ENCODE data around the gene GTPBP2.

GTPBP2 gene

DNA sequence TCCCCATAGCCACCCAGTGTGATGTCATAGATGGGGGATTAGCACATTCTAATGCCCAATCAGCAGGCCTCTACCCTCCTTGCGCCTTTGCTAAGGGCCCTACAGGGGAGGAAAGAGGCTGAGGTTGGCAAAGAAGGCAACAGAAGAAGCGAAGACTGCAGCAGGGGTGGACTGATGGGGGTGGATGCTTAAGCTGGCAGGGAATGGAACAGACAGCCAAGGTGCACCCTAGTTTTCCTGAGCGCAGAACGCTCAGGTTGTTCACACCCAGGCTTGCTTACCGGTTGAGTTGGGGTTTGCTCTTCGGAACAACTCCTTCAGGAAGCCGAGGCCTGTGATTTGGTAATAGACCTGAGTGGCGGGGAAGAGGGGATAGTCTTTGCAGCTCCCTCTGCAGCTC lies 45.9 kb upstream of the GTPBP2 start:
- ChIA-PET CTCF (no interaction called here), POLR2A (no interaction called here)
- TF ChIP-seq SP1 (IDR thresholded peaks at IDR 0.05) (no peak), TARDBP (IDR thresholded peaks at IDR 0.05) (no peak), FOXM1 (IDR thresholded peaks at IDR 0.05; ENCODE audit: borderline replicate concordance) (no peak), ZNF384 (IDR thresholded peaks at IDR 0.05) (no peak), SUZ12 (IDR thresholded peaks at IDR 0.05) (no peak), FOXK2 (IDR thresholded peaks at IDR 0.05) (no peak)
- TF ChIP-seq, protein P1, sequence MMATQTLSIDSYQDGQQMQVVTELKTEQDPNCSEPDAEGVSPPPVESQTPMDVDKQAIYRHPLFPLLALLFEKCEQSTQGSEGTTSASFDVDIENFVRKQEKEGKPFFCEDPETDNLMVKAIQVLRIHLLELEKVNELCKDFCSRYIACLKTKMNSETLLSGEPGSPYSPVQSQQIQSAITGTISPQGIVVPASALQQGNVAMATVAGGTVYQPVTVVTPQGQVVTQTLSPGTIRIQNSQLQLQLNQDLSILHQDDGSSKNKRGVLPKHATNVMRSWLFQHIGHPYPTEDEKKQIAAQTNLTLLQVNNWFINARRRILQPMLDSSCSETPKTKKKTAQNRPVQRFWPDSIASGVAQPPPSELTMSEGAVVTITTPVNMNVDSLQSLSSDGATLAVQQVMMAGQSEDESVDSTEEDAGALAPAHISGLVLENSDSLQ (IDR thresholded peaks at IDR 0.05), result no peak
- DNase-seq (ENCODE audit: extremely low spot score), result no peak

- ChIA-PET CTCF (no interaction called here), POLR2A (no interaction called here)
- DNase-seq (ENCODE audit: extremely low spot score), result no peak
- TF ChIP-seq TARDBP (IDR thresholded peaks at IDR 0.05), result no peak
- no peak for TF ChIP-seq ARNT (IDR thresholded peaks at IDR 0.05)
- TF ChIP-seq FOXK2 (IDR thresholded peaks at IDR 0.05), result no peak
- no peak for TF ChIP-seq L3MBTL2 (conservative IDR thresholded peaks at IDR 0.05)
Observed at GRCh38 chr6:43674291-43674690, 45.2 kb upstream of the GTPBP2 start.

DNA sequence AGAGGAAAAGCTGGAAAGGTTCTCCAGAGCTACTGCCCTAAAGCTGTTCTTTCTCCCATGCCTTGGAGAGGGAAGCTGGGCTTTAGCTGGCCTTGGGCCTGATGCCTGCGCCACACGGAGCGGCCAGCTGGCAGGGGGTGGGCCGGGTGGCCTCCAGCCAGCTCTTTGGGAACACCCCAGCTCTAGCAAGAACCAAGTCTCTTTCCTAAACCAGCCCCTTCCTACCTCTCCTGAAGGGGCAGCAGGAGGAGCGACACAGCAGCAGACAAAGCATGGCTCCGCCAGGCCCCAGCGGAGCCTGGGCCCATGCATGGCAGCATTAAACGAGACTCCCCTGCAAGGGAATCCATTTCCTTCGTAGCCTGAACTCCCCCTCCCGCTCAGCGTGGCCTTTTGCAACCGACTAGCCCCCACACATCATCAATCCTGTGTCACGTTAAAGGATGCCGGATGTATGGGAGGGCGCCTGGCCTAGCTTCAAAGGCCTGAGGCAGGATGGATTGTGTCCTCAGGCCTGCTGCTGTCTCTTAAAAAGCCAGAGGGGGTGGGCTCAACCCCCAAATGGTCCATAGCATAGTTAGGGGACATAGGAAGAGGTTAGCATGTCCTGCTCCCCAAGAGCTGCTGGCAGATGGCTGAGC lies 44.5 kb upstream of the GTPBP2 start:
- POLR2A ChIA-PET, result interaction anchor here (1.1 kb wide), 1 partner anchor 11 kb away, joined by 3 read pairs; no protein-coding TSS in a partner anchor

DNA sequence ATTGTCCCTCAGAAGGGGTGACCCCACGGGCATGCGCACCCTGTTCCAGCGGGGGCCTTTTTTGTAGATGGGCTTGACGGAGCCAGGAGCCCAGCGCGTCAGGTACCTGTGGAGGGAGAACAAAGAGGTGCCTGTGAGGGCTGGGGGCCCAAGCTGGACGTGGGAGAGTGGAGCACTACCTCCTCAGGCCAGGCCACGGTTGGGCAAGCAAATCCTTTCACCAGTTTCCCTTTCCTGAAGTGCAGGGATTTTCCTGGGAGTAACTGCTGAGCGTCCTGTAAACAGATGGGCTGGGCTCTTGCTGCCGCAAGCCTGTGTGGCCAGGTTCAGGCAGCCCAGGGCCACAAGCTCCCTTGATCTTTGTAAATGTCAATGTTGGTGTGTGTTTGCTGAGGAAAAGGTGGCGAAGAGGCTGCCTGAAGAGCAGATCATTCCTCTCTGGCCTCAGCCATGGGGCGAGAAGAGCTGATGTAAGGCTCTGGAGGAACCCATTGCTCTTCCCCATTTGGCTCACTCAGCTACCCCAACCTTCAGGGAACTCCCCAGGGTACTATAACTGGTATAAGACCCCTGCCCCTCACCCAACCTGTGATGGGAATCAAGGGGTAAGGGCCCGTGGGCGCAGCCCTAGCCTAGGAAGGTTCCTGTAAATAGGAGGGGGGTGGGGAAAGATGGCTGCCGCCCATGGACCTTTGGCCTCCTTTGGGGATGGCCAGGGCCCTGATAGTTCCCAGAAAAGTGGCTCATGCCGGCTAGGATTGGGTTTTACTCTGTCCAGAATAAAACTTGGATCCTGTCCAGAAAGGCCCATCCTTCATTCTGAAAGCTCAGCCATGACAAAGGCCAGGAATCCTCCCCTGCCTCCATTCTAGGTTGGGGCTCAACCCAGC lies 43.0 kb upstream of the GTPBP2 start:
- ChIA-PET POLR2A (interaction anchor here (1.1 to 1.8 kb wide), 4 partner anchors 10 to 98 kb away, joined by 3 to 6 read pairs (median 4); partner anchors contain the start of genes MRPS18A and VEGFA), CTCF (interaction anchor here (0.5 to 0.6 kb wide), 2 partner anchors 25 to 35 kb away, joined by 3 to 4 read pairs; no protein-coding TSS in a partner anchor)
- TF ChIP-seq NFRKB (IDR thresholded peaks at IDR 0.05) (no peak), HDGF (IDR thresholded peaks at IDR 0.05; ENCODE audit: borderline replicate concordance) (no peak), SP1 (IDR thresholded peaks at IDR 0.05) (no peak), FOXK2 (IDR thresholded peaks at IDR 0.05) (no peak), TARDBP (IDR thresholded peaks at IDR 0.05) (no peak), ZNF384 (IDR thresholded peaks at IDR 0.05) (no peak), SUZ12 (IDR thresholded peaks at IDR 0.05) (no peak), ELF4 (IDR thresholded peaks at IDR 0.05) (no peak), ARNT (IDR thresholded peaks at IDR 0.05) (no peak), BHLHE40 (IDR thresholded peaks at IDR 0.05; ENCODE audit: borderline replicate concordance) (no peak), CTBP1 (IDR thresholded peaks at IDR 0.05; ENCODE audit: borderline replicate concordance) (no peak), LEF1 (IDR thresholded peaks at IDR 0.05; ENCODE audit: borderline replicate concordance) (no peak), FOXM1 (IDR thresholded peaks at IDR 0.05; ENCODE audit: borderline replicate concordance) (no peak), FOXA1 (IDR thresholded peaks at IDR 0.05) (no peak), L3MBTL2 (conservative IDR thresholded peaks at IDR 0.05) (no peak)
- TF ChIP-seq, protein P1 (IDR thresholded peaks at IDR 0.05), result no peak
- DNase-seq (ENCODE audit: extremely low spot score), result no peak

More for the DNA sequence above, 44.5 kb upstream of the GTPBP2 start:
- no peak for DNase-seq (ENCODE audit: extremely low spot score)
- CTCF ChIA-PET, result interaction anchor here (0.6 kb wide), 1 partner anchor 20 kb away, joined by 4 read pairs; no protein-coding TSS in a partner anchor
- TF ChIP-seq BHLHE40 (IDR thresholded peaks at IDR 0.05; ENCODE audit: borderline replicate concordance), result no peak
- no peak for TF ChIP-seq NFRKB (IDR thresholded peaks at IDR 0.05)
- no peak for TF ChIP-seq SP1 (IDR thresholded peaks at IDR 0.05)
- no peak for TF ChIP-seq ZNF384 (IDR thresholded peaks at IDR 0.05)
- TF ChIP-seq ARNT (IDR thresholded peaks at IDR 0.05), result no peak
- no peak for TF ChIP-seq LEF1 (IDR thresholded peaks at IDR 0.05; ENCODE audit: borderline replicate concordance)
- no peak for TF ChIP-seq HDGF (IDR thresholded peaks at IDR 0.05; ENCODE audit: borderline replicate concordance)
- no peak for TF ChIP-seq FOXA1 (IDR thresholded peaks at IDR 0.05)
- no peak for TF ChIP-seq SUZ12 (IDR thresholded peaks at IDR 0.05)
- TF ChIP-seq TARDBP (IDR thresholded peaks at IDR 0.05), result no peak
- TF ChIP-seq, protein P1 (IDR thresholded peaks at IDR 0.05), result no peak
- no peak for TF ChIP-seq FOXK2 (IDR thresholded peaks at IDR 0.05)
- no peak for TF ChIP-seq FOXM1 (IDR thresholded peaks at IDR 0.05; ENCODE audit: borderline replicate concordance)
- TF ChIP-seq CTBP1 (IDR thresholded peaks at IDR 0.05; ENCODE audit: borderline replicate concordance), result no peak
- TF ChIP-seq L3MBTL2 (conservative IDR thresholded peaks at IDR 0.05), result no peak
- no peak for TF ChIP-seq ELF4 (IDR thresholded peaks at IDR 0.05)

GRCh38 chr6:43671011-43671800 lies 42.1 kb upstream of the GTPBP2 start:
- POLR2A ChIA-PET, result interaction anchor here (1.1 to 2.3 kb wide), 6 partner anchors 11 to 99 kb away, joined by 3 to 9 read pairs (median 4); partner anchors contain the start of genes GTPBP2, MRPS18A and VEGFA
- TF ChIP-seq NFRKB (IDR thresholded peaks at IDR 0.05) (no peak), TARDBP (IDR thresholded peaks at IDR 0.05) (no peak), ARNT (IDR thresholded peaks at IDR 0.05) (no peak), LEF1 (IDR thresholded peaks at IDR 0.05; ENCODE audit: borderline replicate concordance) (no peak), SUZ12 (IDR thresholded peaks at IDR 0.05) (no peak), ELF4 (IDR thresholded peaks at IDR 0.05) (no peak), FOXA1 (IDR thresholded peaks at IDR 0.05) (no peak), BHLHE40 (IDR thresholded peaks at IDR 0.05; ENCODE audit: borderline replicate concordance) (no peak), L3MBTL2 (conservative IDR thresholded peaks at IDR 0.05) (no peak)
- CTCF ChIA-PET, result interaction anchor here (0.5 kb wide), 1 partner anchor 34 kb away, joined by 4 read pairs; no protein-coding TSS in a partner anchor
- no peak for DNase-seq (ENCODE audit: extremely low spot score)

Measured in HEK293T (cell line).